ENCODE measurements around the gene C1orf167. TPM values are rescaled to one million over a fixed set of nuclear protein-coding genes. Genes with fewer than 3 reads are reported as not detected.

Gene C1orf167
- total and polyA plus RNA-seq, 4 experiments from 2014 or later = not detected

DNA sequence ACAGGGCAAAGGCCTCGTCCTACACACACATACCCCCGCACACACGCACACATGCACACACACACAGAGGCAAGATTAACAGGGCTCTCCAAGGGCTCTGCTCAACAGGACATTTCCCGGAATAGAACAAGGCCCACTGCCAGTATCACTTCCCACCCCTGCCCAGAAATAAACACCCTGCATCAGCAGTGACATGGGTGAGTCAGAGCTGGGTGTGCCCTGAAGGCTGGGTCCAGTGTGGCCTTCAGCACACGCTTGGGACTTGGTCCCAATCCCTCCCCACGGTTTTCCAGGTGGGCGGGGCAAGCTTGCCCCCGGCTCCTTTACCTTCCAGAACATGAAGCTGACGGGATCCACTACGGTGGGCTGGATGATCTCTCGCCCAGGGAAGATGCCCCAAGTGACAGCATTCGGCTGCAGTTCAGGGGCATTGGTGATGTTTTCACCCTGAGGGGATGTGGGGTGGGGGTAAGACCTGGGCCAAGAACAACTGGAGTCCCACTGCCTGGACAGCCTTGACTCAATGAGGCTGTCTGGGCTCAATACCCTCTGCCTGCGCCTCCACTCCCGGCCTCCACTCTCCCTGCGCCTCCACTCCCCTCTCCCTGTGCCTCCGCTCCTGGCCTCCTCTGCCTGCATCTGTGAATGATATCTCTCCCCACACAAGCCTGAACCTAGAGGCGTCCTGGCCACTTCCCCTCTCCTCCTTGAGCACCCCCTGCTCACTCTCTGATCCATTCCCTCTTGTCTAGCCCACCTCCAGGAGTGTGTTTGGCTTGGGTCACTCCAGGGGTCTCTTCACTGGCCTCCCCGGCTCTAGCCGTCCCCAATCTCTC is 29.1 kb downstream of the C1orf167 start:
- intact Hi-C loops (cut with micrococcal nuclease) = no loop called here
- Histone ChIP-seq H3K27ac (ENCODE audit: low read depth, low read length) (no peak overlapping the region), H3K27me3 (ENCODE audit: insufficient read depth, low read length) (no peaks in the 10 kb centered on the region), H3K36me3 (ENCODE audit: insufficient read depth, low read length) (peaks cover 34% of the 10 kb centered on the region), H3K9me3 (ENCODE audit: control insufficient read depth in 1 of 2, low read length in 2 of 2) (no peaks in the 10 kb centered on the region), H3K4me1 (ENCODE audit: insufficient read depth, low read length) (no peaks in the 10 kb centered on the region), H3K4me3 (ENCODE audit: low read length in 2 of 2) (no peak overlapping the region)
- no peak for DNase-seq
- peak overlapping the region in 2 of 7 donors; percentile 11 to 29 for H3K27ac Mint-ChIP-seq
- ChIA-PET POLR2A (ENCODE audit: partially characterized antibody) (no interaction called here), CTCF (ENCODE audit: partially characterized antibody) (no interaction called here)
- peaks cover 0 to 4% (median 0%) of the 10 kb centered on the region in 4 donors for H3K4me1 Mint-ChIP-seq
- H3K4me3 Mint-ChIP-seq = no peak overlapping the region
- H3K9me3 Mint-ChIP-seq = no peaks in the 10 kb centered on the region
- peaks cover 22 to 42% of the 10 kb centered on the region in 2 donors for H3K36me3 Mint-ChIP-seq
- H3K27me3 Mint-ChIP-seq = no peaks in the 10 kb centered on the region

GRCh38 chr1:11792106-11792505 is 30.1 kb downstream of the C1orf167 start:
- no peaks in the 10 kb centered on the region for H3K27me3 Mint-ChIP-seq
- H3K4me1 ChIP-seq (ENCODE audit: insufficient read depth, low read length) = no peaks in the 10 kb centered on the region
- H3K27ac ChIP-seq (ENCODE audit: low read depth, low read length) = no peak overlapping the region
- no peaks in the 10 kb centered on the region for H3K9me3 Mint-ChIP-seq
- no peak for DNase-seq
- H3K36me3 Mint-ChIP-seq = peaks cover 25 to 45% of the 10 kb centered on the region in 2 donors
- H3K27ac Mint-ChIP-seq = peak overlapping the region in 2 of 7 donors; percentile 59 to 60
- peaks cover 40% of the 10 kb centered on the region for H3K36me3 ChIP-seq (ENCODE audit: insufficient read depth, low read length)
- no peak overlapping the region for H3K4me3 Mint-ChIP-seq
- peaks cover 0 to 4% (median 0%) of the 10 kb centered on the region in 4 donors for H3K4me1 Mint-ChIP-seq
- no peak overlapping the region for H3K4me3 ChIP-seq (ENCODE audit: low read length in 2 of 2)
- CTCF ChIA-PET (ENCODE audit: partially characterized antibody) = no interaction called here
- POLR2A ChIA-PET (ENCODE audit: partially characterized antibody) = interaction anchor here (1.6 kb wide), 1 partner anchor 116 kb away, joined by 4 read pairs; no protein-coding TSS in a partner anchor
- no peaks in the 10 kb centered on the region for H3K27me3 ChIP-seq (ENCODE audit: insufficient read depth, low read length)
- intact Hi-C loops (cut with micrococcal nuclease) = no loop called here
- no peaks in the 10 kb centered on the region for H3K9me3 ChIP-seq (ENCODE audit: control insufficient read depth in 1 of 2, low read length in 2 of 2)

DNA sequence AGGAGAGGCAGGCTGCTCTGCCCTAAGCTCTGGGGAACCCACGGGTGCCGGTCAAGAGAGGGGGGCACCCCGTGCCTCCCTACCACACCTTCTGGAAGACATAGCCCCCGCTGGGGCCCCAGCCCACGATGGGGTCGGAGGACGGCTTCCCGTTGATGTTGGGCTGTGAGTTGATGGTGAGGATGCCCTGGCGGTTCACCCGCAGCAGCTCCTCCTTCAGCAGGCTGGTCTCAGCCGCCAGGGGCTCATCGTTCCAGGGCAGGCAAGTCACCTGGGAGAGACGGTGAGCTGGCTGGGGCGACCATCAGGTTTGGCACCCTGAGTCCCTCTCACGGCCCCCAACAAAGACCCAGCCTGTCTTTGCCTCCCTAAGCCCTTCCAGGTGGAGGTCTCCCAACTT is 31.8 kb downstream of the C1orf167 start:
- Histone ChIP-seq H3K4me1 (ENCODE audit: insufficient read depth, low read length) (no peaks in the 10 kb centered on the region), H3K4me3 (ENCODE audit: low read length in 2 of 2) (no peak overlapping the region), H3K27me3 (ENCODE audit: insufficient read depth, low read length) (no peaks in the 10 kb centered on the region), H3K36me3 (ENCODE audit: insufficient read depth, low read length) (peaks cover 40% of the 10 kb centered on the region), H3K27ac (ENCODE audit: low read depth, low read length) (no peak overlapping the region), H3K9me3 (ENCODE audit: control insufficient read depth in 1 of 2, low read length in 2 of 2) (no peaks in the 10 kb centered on the region)
- Mint-ChIP-seq H3K4me1 (peaks cover 0 to 4% (median 0%) of the 10 kb centered on the region in 4 donors), H3K27ac (no peak overlapping the region), H3K9me3 (no peaks in the 10 kb centered on the region), H3K4me3 (no peak overlapping the region), H3K27me3 (no peaks in the 10 kb centered on the region), H3K36me3 (peaks cover 25 to 54% of the 10 kb centered on the region in 2 donors)
- ChIA-PET POLR2A (ENCODE audit: partially characterized antibody) (interaction anchor here (1.5 kb wide), 1 partner anchor 12 kb away, joined by 6 read pairs; the partner anchor contains the start of genes CLCN6 and MTHFR), CTCF (ENCODE audit: partially characterized antibody) (no interaction called here)
- DNase-seq = no peak
- intact Hi-C loops (cut with micrococcal nuclease) = no loop called here

DNA sequence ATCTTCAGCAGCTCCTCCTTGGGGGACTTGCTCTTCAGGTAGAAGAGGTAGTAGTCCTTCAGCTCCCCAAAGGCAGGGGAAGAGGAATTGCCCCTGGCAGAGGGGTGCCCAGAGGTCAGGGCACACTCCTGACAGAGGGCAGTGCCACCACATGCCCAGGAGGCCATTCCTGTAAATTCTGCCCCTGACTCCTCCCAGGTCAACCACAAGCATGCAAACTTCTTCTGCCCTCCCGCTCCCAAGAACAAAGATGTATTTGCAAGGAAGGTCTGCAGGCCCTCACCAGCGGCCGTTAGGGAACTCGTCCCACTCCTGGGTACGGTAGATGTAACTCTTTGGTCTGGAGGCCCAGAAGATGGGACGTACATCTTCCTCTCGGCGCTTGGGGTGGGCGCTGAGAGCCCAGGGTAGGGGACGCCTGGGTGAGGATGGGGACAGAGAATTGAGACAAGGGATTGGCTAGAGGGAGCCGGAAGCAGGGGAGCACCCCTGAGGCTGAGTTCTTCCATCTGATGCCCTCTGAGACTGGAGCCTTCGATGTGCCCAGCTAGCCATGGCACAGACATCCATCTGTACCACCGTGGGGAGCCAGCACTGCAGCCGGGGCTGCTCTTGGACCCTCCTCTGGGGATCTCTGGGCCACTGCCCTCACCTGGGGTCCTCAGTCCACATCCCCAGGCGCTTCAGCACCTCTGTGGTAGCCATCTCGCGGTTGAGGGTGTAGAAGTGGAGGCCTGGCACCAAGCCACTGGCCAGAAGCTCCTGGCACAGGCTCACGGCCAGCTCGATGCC is 32.6 kb downstream of the C1orf167 start:
- peaks cover 25 to 56% of the 10 kb centered on the region in 2 donors for H3K36me3 Mint-ChIP-seq

GRCh38 chr1:11795238-11795890 is 33.4 kb downstream of the C1orf167 start:
- CTCF ChIA-PET (ENCODE audit: partially characterized antibody) = no interaction called here

More for the DNA sequence above, 32.6 kb downstream of the C1orf167 start:
- no peak for DNase-seq
- Histone ChIP-seq H3K27ac (ENCODE audit: low read depth, low read length) (no peak overlapping the region), H3K27me3 (ENCODE audit: insufficient read depth, low read length) (no peaks in the 10 kb centered on the region), H3K4me3 (ENCODE audit: low read length in 2 of 2) (no peak overlapping the region), H3K36me3 (ENCODE audit: insufficient read depth, low read length) (peaks cover 45% of the 10 kb centered on the region), H3K4me1 (ENCODE audit: insufficient read depth, low read length) (no peaks in the 10 kb centered on the region), H3K9me3 (ENCODE audit: control insufficient read depth in 1 of 2, low read length in 2 of 2) (no peaks in the 10 kb centered on the region)
- Mint-ChIP-seq H3K4me1 (peaks cover 0 to 4% (median 2%) of the 10 kb centered on the region in 4 donors), H3K4me3 (no peak overlapping the region), H3K9me3 (no peaks in the 10 kb centered on the region), H3K27ac (peak overlapping the region in 1 of 7 donors; percentile 41), H3K27me3 (no peaks in the 10 kb centered on the region)
- POLR2A ChIA-PET (ENCODE audit: partially characterized antibody) = interaction anchor here (1.5 kb wide), 1 partner anchor 12 kb away, joined by 5 read pairs; the partner anchor contains the start of gene CLCN6
- intact Hi-C loops (cut with micrococcal nuclease) = no loop called here
- CTCF ChIA-PET (ENCODE audit: partially characterized antibody) = no interaction called here

DNA sequence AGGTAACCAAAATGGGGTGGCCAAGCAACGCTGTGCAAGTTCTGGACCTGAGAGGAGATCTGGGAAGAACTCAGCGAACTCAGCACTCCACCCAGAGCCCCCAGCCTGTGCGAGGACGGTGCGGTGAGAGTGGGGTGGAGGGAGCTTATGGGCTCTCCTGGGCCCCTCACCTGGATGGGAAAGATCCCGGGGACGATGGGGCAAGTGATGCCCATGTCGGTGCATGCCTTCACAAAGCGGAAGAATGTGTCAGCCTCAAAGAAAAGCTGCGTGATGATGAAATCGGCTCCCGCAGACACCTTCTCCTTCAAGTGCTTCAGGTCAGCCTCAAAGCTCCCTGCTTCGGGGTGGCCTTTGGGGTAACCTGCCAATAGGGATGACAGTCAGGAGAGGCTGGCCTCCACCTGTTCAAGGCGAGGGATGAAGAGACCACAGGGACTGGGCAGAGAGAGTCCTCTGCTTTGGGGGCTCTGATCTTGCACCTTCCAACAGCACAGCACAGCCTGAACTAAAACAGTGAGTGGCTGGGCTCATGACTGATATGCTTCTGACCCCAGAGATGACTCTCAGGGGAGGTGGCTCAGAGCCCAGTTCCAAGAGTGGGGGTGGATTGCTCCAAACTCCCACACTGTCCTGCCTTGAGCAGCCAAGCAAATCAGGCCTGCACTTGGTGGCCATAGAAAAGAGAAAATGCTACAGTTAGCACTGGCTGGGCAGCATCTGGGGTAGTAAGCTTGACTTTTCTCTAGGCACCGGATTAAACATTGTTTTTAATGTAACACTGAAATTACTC is 34.2 kb downstream of the C1orf167 start:
- Mint-ChIP-seq H3K27me3 (no peaks in the 10 kb centered on the region), H3K4me1 (peaks cover 0 to 5% (median 3%) of the 10 kb centered on the region in 4 donors), H3K27ac (peak overlapping the region in 1 of 7 donors; percentile 47), H3K4me3 (no peak overlapping the region), H3K36me3 (peaks cover 30 to 62% of the 10 kb centered on the region in 2 donors), H3K9me3 (peaks cover 0 to 2% (median 0%) of the 10 kb centered on the region in 8 donors)
- intact Hi-C loops (cut with micrococcal nuclease) = no loop called here
- Histone ChIP-seq H3K4me1 (ENCODE audit: insufficient read depth, low read length) (no peaks in the 10 kb centered on the region), H3K4me3 (ENCODE audit: low read length in 2 of 2) (no peak overlapping the region), H3K36me3 (ENCODE audit: insufficient read depth, low read length) (peaks cover 60% of the 10 kb centered on the region), H3K27me3 (ENCODE audit: insufficient read depth, low read length) (no peaks in the 10 kb centered on the region), H3K9me3 (ENCODE audit: control insufficient read depth in 1 of 2, low read length in 2 of 2) (no peaks in the 10 kb centered on the region), H3K27ac (ENCODE audit: low read depth, low read length) (no peak overlapping the region)
- ChIA-PET POLR2A (ENCODE audit: partially characterized antibody) (interaction anchor here (0.7 kb wide), 1 partner anchor 16 kb away, joined by 3 read pairs; no protein-coding TSS in a partner anchor), CTCF (ENCODE audit: partially characterized antibody) (no interaction called here)
- DNase-seq = no peak

More at GRCh38 chr1:11795238-11795890, 33.4 kb downstream of the C1orf167 start:
- Mint-ChIP-seq H3K27ac (peak overlapping the region in 1 of 7 donors; percentile 47), H3K4me1 (peaks cover 0 to 4% (median 2%) of the 10 kb centered on the region in 4 donors), H3K27me3 (no peaks in the 10 kb centered on the region), H3K9me3 (peaks cover 0 to under 1% (median 0%) of the 10 kb centered on the region in 8 donors), H3K4me3 (no peak overlapping the region), H3K36me3 (peaks cover 30 to 62% of the 10 kb centered on the region in 2 donors)
- no peak for DNase-seq
- no peaks in the 10 kb centered on the region for H3K27me3 ChIP-seq (ENCODE audit: insufficient read depth, low read length)
- no peak overlapping the region for H3K27ac ChIP-seq (ENCODE audit: low read depth, low read length)
- H3K4me3 ChIP-seq (ENCODE audit: low read length in 2 of 2) = no peak overlapping the region
- no peaks in the 10 kb centered on the region for H3K9me3 ChIP-seq (ENCODE audit: control insufficient read depth in 1 of 2, low read length in 2 of 2)
- intact Hi-C loops (cut with micrococcal nuclease) = no loop called here
- H3K4me1 ChIP-seq (ENCODE audit: insufficient read depth, low read length) = no peaks in the 10 kb centered on the region
- peaks cover 51% of the 10 kb centered on the region for H3K36me3 ChIP-seq (ENCODE audit: insufficient read depth, low read length)
- POLR2A ChIA-PET (ENCODE audit: partially characterized antibody) = interaction anchor here (1.5 kb wide), 1 partner anchor 11 kb away, joined by 5 read pairs; the partner anchor contains the start of gene CLCN6
